ENCODE results near the gene PDGFRA. TPM values are rescaled to one million over a fixed set of nuclear protein-coding genes. Genes with fewer than 3 reads are reported as not detected.
"Not testable (repeated sequence)": the region's sequence is repeated elsewhere in the genome, so short reads cannot be mapped to it uniquely, and the experiment has no call there.

Gene PDGFRA
- polyA plus RNA-seq, 4 donors, result 0.67 to 73.7 (median 7.7) TPM

DNA sequence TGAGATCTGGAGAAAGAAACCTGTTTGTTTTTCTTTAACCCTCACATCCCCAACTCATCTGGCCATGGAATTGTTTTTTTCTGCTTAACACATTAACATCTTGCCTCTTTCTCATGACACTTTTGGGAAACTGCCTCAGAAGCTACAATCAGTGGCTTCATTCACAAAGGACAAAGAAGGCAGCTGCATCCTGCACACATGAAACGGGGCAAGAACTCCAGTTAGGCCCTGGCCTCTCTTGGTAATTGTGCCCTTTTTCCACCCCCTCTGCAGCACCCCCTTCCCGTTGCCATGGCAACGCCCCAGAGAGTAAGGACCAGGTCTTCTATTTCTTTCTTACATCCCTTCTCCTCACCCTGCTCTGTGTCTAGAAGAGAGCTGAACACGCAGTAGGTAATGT is 103.4 kb downstream of the PDGFRA start:
- Histone ChIP-seq H3K9me3 (ENCODE audit: control insufficient read depth in 2 of 2, insufficient read depth in 1 of 2, low read depth in 1 of 2, low read length in 1 of 2) (no peaks in the 10 kb centered on the region), H3K4me3 (ENCODE audit: low read depth in 1 of 3, low read length in 3 of 3) (no peak overlapping the region), H3K27ac (ENCODE audit: low read depth in 1 of 3, low read length in 2 of 3) (no peak overlapping the region), H3K27me3 (ENCODE audit: control insufficient read depth in 3 of 3, insufficient read depth in 3 of 3, low read length in 3 of 3) (peaks cover 0 to 5% (median 0%) of the 10 kb centered on the region in 3 donors), H3K4me1 (ENCODE audit: control insufficient read depth in 3 of 3, insufficient read depth in 2 of 3, low read depth in 1 of 3, low read length in 2 of 3) (no peaks in the 10 kb centered on the region), H3K36me3 (ENCODE audit: control insufficient read depth in 3 of 3, insufficient read depth in 2 of 3, low read depth in 1 of 3, low read length in 3 of 3) (no peaks in the 10 kb centered on the region)
- 50 to 80% (median 59%) methylated on average over 4 of the region's 4 CpGs for WGBS, 3 donors
- DNase-seq (no peak), FAIRE-seq (no peak)

DNA sequence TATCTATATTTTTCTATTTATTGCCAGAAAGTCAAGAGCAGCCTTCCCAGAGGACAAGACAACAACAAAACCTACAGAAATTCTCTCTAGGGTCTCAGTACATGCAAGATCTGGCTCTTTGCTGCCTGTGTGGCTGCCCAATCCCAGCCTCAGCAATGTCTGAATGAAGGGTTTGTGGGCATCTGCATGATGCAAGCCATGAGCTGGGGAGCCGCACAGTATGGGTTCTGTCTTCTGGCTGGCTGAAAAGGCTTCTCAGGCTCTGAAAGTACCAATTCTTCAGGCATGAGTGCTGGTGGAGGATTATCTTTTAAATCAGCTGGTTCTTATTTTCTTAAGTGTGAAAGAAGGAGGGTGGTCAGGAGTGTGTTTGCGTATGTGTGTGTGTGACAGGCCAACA is 104.6 kb downstream of the PDGFRA start:
- peaks cover 0 to 5% (median 0%) of the 10 kb centered on the region in 3 donors for H3K27me3 ChIP-seq (ENCODE audit: control insufficient read depth in 3 of 3, insufficient read depth in 3 of 3, low read length in 3 of 3)
- H3K9me3 ChIP-seq (ENCODE audit: control insufficient read depth in 2 of 2, insufficient read depth in 1 of 2, low read depth in 1 of 2, low read length in 1 of 2), result no peaks in the 10 kb centered on the region
- H3K4me1 ChIP-seq (ENCODE audit: control insufficient read depth in 3 of 3, insufficient read depth in 2 of 3, low read depth in 1 of 3, low read length in 2 of 3), result no peaks in the 10 kb centered on the region
- no peaks in the 10 kb centered on the region for H3K36me3 ChIP-seq (ENCODE audit: control insufficient read depth in 3 of 3, insufficient read depth in 2 of 3, low read depth in 1 of 3, low read length in 3 of 3)
- FAIRE-seq, result no peak
- no peak overlapping the region for H3K4me3 ChIP-seq (ENCODE audit: low read depth in 1 of 3, low read length in 3 of 3)
- no peak for DNase-seq
- WGBS, 3 donors, result 88 to 92% (median 91%) methylated on average over 2 of the region's 2 CpGs
- H3K27ac ChIP-seq (ENCODE audit: low read depth in 1 of 3, low read length in 2 of 3), result no peak overlapping the region

DNA sequence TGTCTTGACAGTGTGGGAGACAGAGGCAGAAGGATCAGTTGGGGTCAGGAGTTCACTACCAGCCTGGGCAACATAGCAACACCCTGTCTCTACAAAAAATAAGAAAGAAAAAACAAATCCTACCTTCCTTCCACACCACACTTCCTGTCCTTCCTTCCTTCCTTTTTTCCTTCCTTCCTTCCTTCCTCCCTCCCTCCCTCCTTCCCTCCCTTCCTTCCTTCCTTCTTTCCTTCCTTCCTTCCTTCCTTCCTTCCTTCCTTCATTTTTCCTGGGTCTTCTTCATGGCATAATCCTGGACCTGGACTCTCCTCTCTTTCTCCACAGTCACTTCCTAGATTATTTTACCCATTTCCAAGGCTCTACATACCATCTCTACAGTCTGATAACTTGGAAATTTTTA is 105.7 kb downstream of the PDGFRA start:
- H3K4me3 ChIP-seq (ENCODE audit: low read depth in 1 of 3, low read length in 3 of 3); H3K27me3 ChIP-seq (ENCODE audit: control insufficient read depth in 3 of 3, insufficient read depth in 3 of 3, low read length in 3 of 3); H3K4me1 ChIP-seq (ENCODE audit: control insufficient read depth in 3 of 3, insufficient read depth in 2 of 3, low read depth in 1 of 3, low read length in 2 of 3); H3K27ac ChIP-seq (ENCODE audit: low read depth in 1 of 3, low read length in 2 of 3); H3K36me3 ChIP-seq (ENCODE audit: control insufficient read depth in 3 of 3, insufficient read depth in 2 of 3, low read depth in 1 of 3, low read length in 3 of 3); DNase-seq; FAIRE-seq; H3K9me3 ChIP-seq (ENCODE audit: control insufficient read depth in 2 of 2, insufficient read depth in 1 of 2, low read depth in 1 of 2, low read length in 1 of 2): not testable (repeated sequence)

DNA sequence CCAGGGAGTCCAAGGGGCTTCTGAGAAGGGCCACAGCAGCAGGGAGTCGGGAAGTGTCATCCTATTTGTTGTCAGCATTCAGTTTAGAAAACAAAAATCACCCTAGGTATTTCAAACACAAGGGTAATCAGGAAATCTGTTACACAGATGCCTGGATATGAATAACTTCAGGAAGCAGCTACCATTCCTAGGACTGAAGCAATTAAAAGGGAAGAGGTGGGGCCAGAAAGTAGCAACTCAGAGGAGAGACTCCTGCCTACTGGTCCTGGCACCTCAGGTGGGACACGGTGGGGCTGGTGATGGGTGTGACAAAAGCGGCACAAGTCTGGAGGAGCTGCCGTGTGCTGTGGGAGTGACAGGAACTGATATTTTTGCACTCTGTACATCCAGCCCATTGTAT is 107.9 kb downstream of the PDGFRA start:
- no peaks in the 10 kb centered on the region for H3K36me3 ChIP-seq (ENCODE audit: control insufficient read depth in 3 of 3, insufficient read depth in 2 of 3, low read depth in 1 of 3, low read length in 3 of 3)
- DNase-seq, result no peak

DNA sequence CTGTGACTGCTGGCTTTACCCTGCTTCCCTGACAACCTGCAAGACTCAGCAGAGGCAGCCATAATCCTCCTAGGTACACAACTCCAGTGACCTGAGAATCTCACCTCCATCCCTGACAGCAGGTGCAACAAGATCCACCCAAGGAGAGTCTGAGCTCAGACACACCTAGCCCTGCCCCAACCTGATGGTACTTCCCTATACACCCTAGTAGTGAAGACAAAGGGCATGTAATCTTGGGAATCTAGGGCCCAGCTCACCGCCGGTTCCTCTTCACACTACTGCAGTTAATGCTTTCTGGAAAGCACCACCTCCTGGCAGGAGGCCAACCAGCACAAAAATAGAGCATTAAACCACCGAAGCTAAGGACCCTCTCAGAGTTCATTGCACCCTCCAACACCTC is 113.0 kb downstream of the PDGFRA start:
- DNase-seq; H3K27ac ChIP-seq (ENCODE audit: low read depth in 1 of 3, low read length in 2 of 3); H3K4me3 ChIP-seq (ENCODE audit: low read depth in 1 of 3, low read length in 3 of 3); H3K4me1 ChIP-seq (ENCODE audit: control insufficient read depth in 3 of 3, insufficient read depth in 2 of 3, low read depth in 1 of 3, low read length in 2 of 3); H3K27me3 ChIP-seq (ENCODE audit: control insufficient read depth in 3 of 3, insufficient read depth in 3 of 3, low read length in 3 of 3); FAIRE-seq; H3K9me3 ChIP-seq (ENCODE audit: control insufficient read depth in 2 of 2, insufficient read depth in 1 of 2, low read depth in 1 of 2, low read length in 1 of 2); H3K36me3 ChIP-seq (ENCODE audit: control insufficient read depth in 3 of 3, insufficient read depth in 2 of 3, low read depth in 1 of 3, low read length in 3 of 3): not testable (repeated sequence)
- WGBS, 3 donors, result 30 to 64% (median 35%) methylated on average over 3 of the region's 3 CpGs

More for the DNA sequence above, 107.9 kb downstream of the PDGFRA start:
- Histone ChIP-seq H3K9me3 (ENCODE audit: control insufficient read depth in 2 of 2, insufficient read depth in 1 of 2, low read depth in 1 of 2, low read length in 1 of 2) (no peaks in the 10 kb centered on the region), H3K4me1 (ENCODE audit: control insufficient read depth in 3 of 3, insufficient read depth in 2 of 3, low read depth in 1 of 3, low read length in 2 of 3) (no peaks in the 10 kb centered on the region), H3K4me3 (ENCODE audit: low read depth in 1 of 3, low read length in 3 of 3) (no peak overlapping the region), H3K27ac (ENCODE audit: low read depth in 1 of 3, low read length in 2 of 3) (no peak overlapping the region), H3K27me3 (ENCODE audit: control insufficient read depth in 3 of 3, insufficient read depth in 3 of 3, low read length in 3 of 3) (peaks cover 0 to 3% (median 0%) of the 10 kb centered on the region in 3 donors)
- 42 to 73% (median 59%) methylated on average over 4 of the region's 4 CpGs for WGBS, 3 donors
- FAIRE-seq, result no peak

Other genes starting within 250 kb of the PDGFRA start
- gene CHIC2, start 164.7 kb upstream of the PDGFRA start, polyA plus RNA-seq, result 10 to 100 TPM; 12.5 to 26.2 (median 19.8) TPM
- not detected for gene GSX2, start 129.1 kb upstream of the PDGFRA start, polyA plus RNA-seq